HepG2 (cell line): ENCODE measurements around the gene ATP1A1. TPM values are rescaled to one million over a fixed set of nuclear protein-coding genes. Genes with fewer than 3 reads are reported as not detected.

Experiments
- ATAC-seq: fragments of 200-7000 bp; cut with Tn5 transposase; 3 replicates; pipeline ENCODE4 v1.9.1; 2020; ENCODE audit warnings: mild to moderate bottlenecking, moderate library complexity
- BruUV-seq: library from RNA; stranded (reverse); fragments of 400-500 nt; replicated peaks from 2 replicates; lab custom pipeline; 2021; lab: Mats Ljungman, UMichigan
- CTCF ChIA-PET: fragments of 300-600 bp; formaldehyde crosslinking; extraction: SDS; loops from one replicate; lab custom pipeline; 2021; ENCODE audit warnings: low total read pairs, inconsistent platforms, low intra/inter-chr PET ratio; lab: Yijun Ruan, JAX
- POLR2A ChIA-PET: fragments of 350-600 bp; sonication (Branson Sonifier 250); formaldehyde crosslinking; loops from one replicate; lab custom pipeline; 2020; ENCODE audit warnings: antibody characterized with exemption, inconsistent platforms; lab: Yijun Ruan, JAX
- DNase-seq: peaks from one replicate; pipeline ENCODE4 v3.0.0-alpha.2; 2015; ENCODE audit warnings: low spot score
- FAIRE-seq: peaks from 3 replicates; lab custom pipeline; 2011; peaks lifted over from hg19 to GRCh38; lab: Jason Lieb, UNC
- H2AFZ ChIP-seq: one replicate; pipeline ENCODE4 v1.6.1; 2011; ENCODE audit warnings: low read length, inconsistent platforms
- H3K27ac ChIP-seq: fragments of 300-600 bp; 3 replicates; pipeline ENCODE4 v1.8.0; 2011; ENCODE audit warnings: mixed run types, mild to moderate bottlenecking, mixed read lengths, low read length, inconsistent platforms; ENCODE audit not compliant: insufficient read depth; ENCODE audit errors: extremely low read length
- H3K27me3 ChIP-seq, 2 experiments: fragments of 200-600 bp in 1 of 2; 2 replicates in 1 of 2; 3 replicates in 1 of 2; pipeline versions ENCODE4 v1.6.0 to v1.8.0; 2011; ENCODE audit warnings: low read length in 2 of 2, mild to moderate bottlenecking in 2 of 2, moderate library complexity in 2 of 2, inconsistent platforms in 1 of 2; ENCODE audit not compliant: insufficient read depth in 2 of 2, control insufficient read depth in 1 of 2
- H3K36me3 ChIP-seq, 2 experiments: fragments of 200-600 bp in 1 of 2; replicated peaks in 1 of 2; 2 replicates in 1 of 2; 3 replicates in 1 of 2; pipeline versions ENCODE4 v1.5.1 to v1.8.0; 2011; ENCODE audit warnings: low read length in 2 of 2, inconsistent platforms in 1 of 2; ENCODE audit not compliant: insufficient read depth in 2 of 2, control insufficient read depth in 1 of 2
- H3K4me1 ChIP-seq: 2 replicates; pipeline ENCODE4 v1.5.1; 2012; ENCODE audit warnings: low read length, inconsistent platforms; ENCODE audit not compliant: insufficient read depth
- H3K4me2 ChIP-seq: 2 replicates; pipeline ENCODE4 v1.6.0; 2011; ENCODE audit warnings: low read depth, low read length, inconsistent platforms
- H3K4me3 ChIP-seq, 3 experiments: fragments of 200-600 bp in 1 of 3; sonication (generic), shearing (Covaris generic) in 1 of 3; replicated peaks in 1 of 3; 2 replicates each; pipeline ENCODE4 v1.5.1; 2011 to 2016; ENCODE audit warnings: low read length in 3 of 3, inconsistent platforms in 2 of 3, low read depth in 2 of 3, mild to moderate bottlenecking in 2 of 3, control low read depth in 1 of 3, mixed read lengths in 1 of 3; ENCODE audit not compliant: insufficient read depth in 1 of 3
- H3K79me2 ChIP-seq: one replicate; pipeline ENCODE4 v1.6.1; 2011; ENCODE audit warnings: low read length, inconsistent platforms; ENCODE audit not compliant: insufficient read depth
- H3K9ac ChIP-seq: 2 replicates; pipeline ENCODE4 v1.6.0; 2011; ENCODE audit warnings: mild to moderate bottlenecking, low read depth, low read length, inconsistent platforms; ENCODE audit not compliant: insufficient read depth
- H3K9me3 ChIP-seq: 2 replicates; pipeline ENCODE4 v1.5.1; 2012; ENCODE audit warnings: mild to moderate bottlenecking, low read length
- H4K20me1 ChIP-seq: 2 replicates; pipeline ENCODE4 v1.6.0; 2011; ENCODE audit warnings: inconsistent platforms, mild to moderate bottlenecking, low read length, moderate library complexity; ENCODE audit not compliant: insufficient read depth
- BORCS8-MEF2B ChIP-seq: sonication (generic); formaldehyde crosslinking; IDR thresholded peaks from 2 replicates; pipeline ENCODE4 v1.8.0; 2022; ENCODE audit warnings: mild to moderate bottlenecking, missing genetic modification reagents
- HNRNPK ChIP-seq: fragments of 200-400 bp; formaldehyde crosslinking; IDR thresholded peaks from 2 replicates; pipeline ENCODE4 v1.6.1; 2018; ENCODE audit warnings: low read length, low read depth, moderate library complexity, mild to moderate bottlenecking; ENCODE audit not compliant: poor library complexity, severe bottlenecking
- KDM4B ChIP-seq: sonication (generic); formaldehyde crosslinking; IDR thresholded peaks from 2 replicates; pipeline ENCODE4 v1.4.0; 2020; ENCODE audit warnings: missing genetic modification reagents
- TAF15 ChIP-seq: fragments of 200-400 bp; formaldehyde crosslinking; IDR thresholded peaks from one replicate; pipeline ENCODE4 v1.6.1; 2018; ENCODE audit warnings: mild to moderate bottlenecking, low read depth, low read length; ENCODE audit not compliant: poor library complexity, severe bottlenecking
- ZC3H4 ChIP-seq: sonication (generic); formaldehyde crosslinking; IDR thresholded peaks from 2 replicates; pipeline ENCODE4 v1.4.0; 2020; ENCODE audit warnings: missing genetic modification reagents, borderline replicate concordance
- ZNF337 ChIP-seq: sonication (generic); formaldehyde crosslinking; IDR thresholded peaks from 2 replicates; pipeline ENCODE4 v1.5.1; 2020; ENCODE audit warnings: missing genetic modification reagents, low read depth, mild to moderate bottlenecking, borderline replicate concordance
- WGBS: methylation state at CpG from one replicate; pipeline ENCODE4 v1.1.6; 2017; ENCODE audit warnings: low lambda C conversion rate; 5-methylcytosine and 5-hydroxymethylcytosine counted together
- in situ Hi-C: cut with HindIII; loops from 2 replicates; pipeline ENCODE4 v1.10.0; 2017; ENCODE audit warnings: low pct_unique_long_range_greater_than_20kb; ENCODE audit not compliant: extremely low pct_ligation_motif_present
- intact Hi-C: fragments of 100-400 bp; cut with micrococcal nuclease; formaldehyde crosslinking; loops from one replicate; pipeline ENCODE4 v1.10.0; 2022; ENCODE audit not compliant: unreplicated experiment
- polyA plus RNA-seq, 8 experiments: library from polyadenylated mRNA; depleted of rRNA in 3 of 8; stranded (reverse) in 7 of 8; unstranded in 1 of 8; fragments of >200 nt; fragmentation: Illumina TruSeq in 4 of 8; extraction: Trizol in 4 of 8; gene quantifications; 2 replicates each; pipeline versions ENCODE4 v1.2.1 to v1.2.3, GENCODE V29; 2011 to 2016; ENCODE audit warnings: low read depth in 4 of 8, missing spikeins in 1 of 8, mixed read lengths in 1 of 8; ENCODE audit not compliant: insufficient read depth in 1 of 8
- total RNA-seq, 5 experiments: library from RNA; depleted of rRNA; stranded (reverse); fragments of >200 nt; fragmentation: Illumina TruSeq; extraction: Trizol; gene quantifications; 2 replicates each; pipeline ENCODE4 v1.2.3, GENCODE V29; 2016; ENCODE audit warnings: low read depth in 1 of 5
- TF ChIP-seq, protein P1 (sequence below): sonication (generic); formaldehyde crosslinking; IDR thresholded peaks from 2 replicates; pipeline ENCODE4 v1.4.0; 2020; ENCODE audit warnings: mild to moderate bottlenecking, missing genetic modification reagents, borderline replicate concordance

Gene ATP1A1
- total and polyA plus RNA-seq, 2 of the 13 experiments (the other 11 are each of a cell fraction or from before 2014, with no cell fraction given) = 280 to 705 TPM

DNA sequence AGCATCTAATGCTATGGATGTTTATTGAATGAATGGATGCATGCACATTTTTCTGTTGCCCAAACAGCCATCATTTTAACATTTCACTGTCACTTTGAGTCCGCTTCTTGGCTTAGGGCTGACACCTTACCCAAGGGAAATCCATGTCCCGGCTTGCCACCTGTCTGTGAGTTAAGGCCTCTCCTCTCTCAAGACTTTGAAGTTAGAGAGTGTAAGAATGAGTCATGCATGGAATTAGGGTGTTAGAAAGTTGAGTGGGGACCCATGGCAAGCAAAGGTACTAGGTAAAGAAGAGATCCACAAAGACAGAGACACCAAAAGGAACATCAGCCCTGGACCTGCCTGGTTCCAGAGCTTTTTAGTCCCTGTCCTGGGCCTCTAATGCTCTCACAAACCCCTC lies 35.1 kb downstream of the ATP1A1 start:
- Histone ChIP-seq H2AFZ (no peak overlapping the region), H3K27me3 (no peaks in the 10 kb centered on the region)
- no peak for ATAC-seq
- no TSS peak for BruUV-seq
- no peak for FAIRE-seq
- no peak for TF ChIP-seq TAF15
- TF ChIP-seq, protein P1, sequence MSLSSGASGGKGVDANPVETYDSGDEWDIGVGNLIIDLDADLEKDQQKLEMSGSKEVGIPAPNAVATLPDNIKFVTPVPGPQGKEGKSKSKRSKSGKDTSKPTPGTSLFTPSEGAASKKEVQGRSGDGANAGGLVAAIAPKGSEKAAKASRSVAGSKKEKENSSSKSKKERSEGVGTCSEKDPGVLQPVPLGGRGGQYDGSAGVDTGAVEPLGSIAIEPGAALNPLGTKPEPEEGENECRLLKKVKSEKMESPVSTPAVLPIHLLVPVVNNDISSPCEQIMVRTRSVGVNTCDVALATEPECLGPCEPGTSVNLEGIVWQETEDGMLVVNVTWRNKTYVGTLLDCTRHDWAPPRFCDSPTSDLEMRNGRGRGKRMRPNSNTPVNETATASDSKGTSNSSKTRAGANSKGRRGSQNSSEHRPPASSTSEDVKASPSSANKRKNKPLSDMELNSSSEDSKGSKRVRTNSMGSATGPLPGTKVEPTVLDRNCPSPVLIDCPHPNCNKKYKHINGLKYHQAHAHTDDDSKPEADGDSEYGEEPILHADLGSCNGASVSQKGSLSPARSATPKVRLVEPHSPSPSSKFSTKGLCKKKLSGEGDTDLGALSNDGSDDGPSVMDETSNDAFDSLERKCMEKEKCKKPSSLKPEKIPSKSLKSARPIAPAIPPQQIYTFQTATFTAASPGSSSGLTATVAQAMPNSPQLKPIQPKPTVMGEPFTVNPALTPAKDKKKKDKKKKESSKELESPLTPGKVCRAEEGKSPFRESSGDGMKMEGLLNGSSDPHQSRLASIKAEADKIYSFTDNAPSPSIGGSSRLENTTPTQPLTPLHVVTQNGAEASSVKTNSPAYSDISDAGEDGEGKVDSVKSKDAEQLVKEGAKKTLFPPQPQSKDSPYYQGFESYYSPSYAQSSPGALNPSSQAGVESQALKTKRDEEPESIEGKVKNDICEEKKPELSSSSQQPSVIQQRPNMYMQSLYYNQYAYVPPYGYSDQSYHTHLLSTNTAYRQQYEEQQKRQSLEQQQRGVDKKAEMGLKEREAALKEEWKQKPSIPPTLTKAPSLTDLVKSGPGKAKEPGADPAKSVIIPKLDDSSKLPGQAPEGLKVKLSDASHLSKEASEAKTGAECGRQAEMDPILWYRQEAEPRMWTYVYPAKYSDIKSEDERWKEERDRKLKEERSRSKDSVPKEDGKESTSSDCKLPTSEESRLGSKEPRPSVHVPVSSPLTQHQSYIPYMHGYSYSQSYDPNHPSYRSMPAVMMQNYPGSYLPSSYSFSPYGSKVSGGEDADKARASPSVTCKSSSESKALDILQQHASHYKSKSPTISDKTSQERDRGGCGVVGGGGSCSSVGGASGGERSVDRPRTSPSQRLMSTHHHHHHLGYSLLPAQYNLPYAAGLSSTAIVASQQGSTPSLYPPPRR = no peak
- TF ChIP-seq ZC3H4 (CRISPR knock-in tag) = no peak
- TF ChIP-seq HNRNPK = no peak
- no peak for TF ChIP-seq BORCS8-MEF2B
- TF ChIP-seq KDM4B (CRISPR knock-in tag) = no peak
- TF ChIP-seq ZNF337 = no peak
- TF ChIP-seq, all 625 proteins: peak for 0
- H3K9ac ChIP-seq = no peak overlapping the region
- no peak overlapping the region for H3K4me3 ChIP-seq
- no peaks in the 10 kb centered on the region for H3K9me3 ChIP-seq
- ChIA-PET CTCF (no interaction called here), POLR2A (interaction anchor here (1.4 to 5.7 kb wide), 2 partner anchors 10 to 67 kb away, joined by 7 to 35 read pairs; no protein-coding TSS in a partner anchor)
- no peaks in the 10 kb centered on the region for H4K20me1 ChIP-seq
- peaks cover 25% of the 10 kb centered on the region for H3K4me1 ChIP-seq
- peaks cover 21 to 41% of the 10 kb centered on the region in 2 experiments for H3K36me3 ChIP-seq
- in situ Hi-C loops (loop anchor here (10.0 kb wide), 1 partner anchor 77 kb away; no protein-coding TSS in a partner anchor), intact Hi-C loops (no loop called here)
- H3K79me2 ChIP-seq = no peaks in the 10 kb centered on the region
- H3K4me2 ChIP-seq = no peak overlapping the region
- DNase-seq = no peak
- 100% methylated on average over 2 of the region's 2 CpGs for WGBS
- H3K27ac ChIP-seq = no peak overlapping the region
